22Rv1 (cell line): ENCODE data around the gene BOC.

ENCODE experiments used
- H3K27ac ChIP-seq: fragments of 450-650 bp; 2 replicates; pipeline ENCODE4 v1.5.1; 2017
- ZFX ChIP-seq: fragments of 450-650 bp; IDR thresholded peaks from 2 replicates; pipeline ENCODE4 v1.6.1; 2017; ENCODE audit warnings: antibody characterized with exemption, borderline replicate concordance
- TF ChIP-seq, protein P1 (sequence below): fragments of 450-650 bp; IDR thresholded peaks from 2 replicates; pipeline ENCODE4 v1.5.1; 2017; ENCODE audit warnings: mild to moderate bottlenecking

The BOC gene

DNA sequence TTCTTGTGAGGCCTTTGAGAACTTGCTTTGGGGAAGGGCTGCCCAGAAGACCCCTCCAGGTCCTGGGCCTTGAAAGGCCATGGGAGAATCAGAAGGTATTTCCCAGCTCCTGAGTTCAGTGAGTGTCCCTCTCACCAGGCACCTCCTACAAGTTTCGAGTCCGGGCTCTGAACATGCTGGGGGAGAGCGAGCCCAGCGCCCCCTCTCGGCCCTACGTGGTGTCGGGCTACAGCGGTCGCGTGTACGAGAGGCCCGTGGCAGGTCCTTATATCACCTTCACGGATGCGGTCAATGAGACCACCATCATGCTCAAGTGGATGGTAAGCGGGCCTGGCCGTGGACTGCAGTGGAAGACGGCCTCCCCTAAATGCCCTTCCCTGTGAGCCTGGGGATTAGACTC, 68.3 kb downstream of the BOC start:
- H3K27ac ChIP-seq = no peak overlapping the region
- TF ChIP-seq, protein P1, sequence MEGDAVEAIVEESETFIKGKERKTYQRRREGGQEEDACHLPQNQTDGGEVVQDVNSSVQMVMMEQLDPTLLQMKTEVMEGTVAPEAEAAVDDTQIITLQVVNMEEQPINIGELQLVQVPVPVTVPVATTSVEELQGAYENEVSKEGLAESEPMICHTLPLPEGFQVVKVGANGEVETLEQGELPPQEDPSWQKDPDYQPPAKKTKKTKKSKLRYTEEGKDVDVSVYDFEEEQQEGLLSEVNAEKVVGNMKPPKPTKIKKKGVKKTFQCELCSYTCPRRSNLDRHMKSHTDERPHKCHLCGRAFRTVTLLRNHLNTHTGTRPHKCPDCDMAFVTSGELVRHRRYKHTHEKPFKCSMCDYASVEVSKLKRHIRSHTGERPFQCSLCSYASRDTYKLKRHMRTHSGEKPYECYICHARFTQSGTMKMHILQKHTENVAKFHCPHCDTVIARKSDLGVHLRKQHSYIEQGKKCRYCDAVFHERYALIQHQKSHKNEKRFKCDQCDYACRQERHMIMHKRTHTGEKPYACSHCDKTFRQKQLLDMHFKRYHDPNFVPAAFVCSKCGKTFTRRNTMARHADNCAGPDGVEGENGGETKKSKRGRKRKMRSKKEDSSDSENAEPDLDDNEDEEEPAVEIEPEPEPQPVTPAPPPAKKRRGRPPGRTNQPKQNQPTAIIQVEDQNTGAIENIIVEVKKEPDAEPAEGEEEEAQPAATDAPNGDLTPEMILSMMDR = no peak
- TF ChIP-seq ZFX = no peak

DNA sequence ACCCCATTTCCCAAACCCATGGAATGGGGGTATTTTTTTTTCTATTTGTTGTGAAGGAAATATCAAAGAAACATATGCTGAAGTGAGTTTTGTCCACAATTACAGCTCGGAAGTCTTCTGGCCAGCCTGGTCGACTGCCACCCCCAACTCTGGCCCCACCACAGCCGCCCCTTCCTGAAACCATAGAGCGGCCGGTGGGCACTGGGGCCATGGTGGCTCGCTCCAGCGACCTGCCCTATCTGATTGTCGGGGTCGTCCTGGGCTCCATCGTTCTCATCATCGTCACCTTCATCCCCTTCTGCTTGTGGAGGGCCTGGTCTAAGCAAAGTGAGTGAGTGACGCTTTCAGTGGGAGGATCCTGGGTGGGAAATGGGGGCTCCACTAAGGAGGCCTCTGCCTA, 71.9 kb downstream of the BOC start:
- H3K27ac ChIP-seq = no peak overlapping the region
- no peak for TF ChIP-seq ZFX
- TF ChIP-seq, protein P1 = no peak

DNA sequence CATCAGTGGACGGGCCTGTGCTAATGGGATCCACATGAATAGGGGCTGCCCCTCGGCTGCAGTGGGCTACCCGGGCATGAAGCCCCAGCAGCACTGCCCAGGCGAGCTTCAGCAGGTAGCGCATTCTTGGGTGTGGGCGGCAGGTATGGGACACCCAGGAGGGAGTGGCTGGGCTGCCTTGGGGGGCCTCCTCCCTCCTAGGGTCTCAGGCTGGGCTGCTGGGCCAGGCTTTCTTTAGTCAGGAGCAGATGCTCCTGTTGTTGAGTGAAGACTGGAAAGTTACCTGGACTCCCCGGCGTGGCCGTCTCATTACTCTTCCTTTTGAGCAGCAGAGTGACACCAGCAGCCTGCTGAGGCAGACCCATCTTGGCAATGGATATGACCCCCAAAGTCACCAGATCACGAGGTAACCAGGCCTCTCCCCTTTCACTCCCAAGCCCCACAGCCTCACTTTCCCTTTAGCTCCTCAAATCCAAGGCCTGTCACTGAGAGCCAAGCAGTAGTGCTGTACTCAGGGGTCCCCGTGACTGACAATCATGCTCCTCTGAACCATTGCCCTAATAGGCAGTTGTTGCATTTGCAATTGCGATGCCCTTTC, 73.2 kb downstream of the BOC start:
- TF ChIP-seq ZFX = no peak
- TF ChIP-seq, protein P1 = no peak
- no peak overlapping the region for H3K27ac ChIP-seq

DNA sequence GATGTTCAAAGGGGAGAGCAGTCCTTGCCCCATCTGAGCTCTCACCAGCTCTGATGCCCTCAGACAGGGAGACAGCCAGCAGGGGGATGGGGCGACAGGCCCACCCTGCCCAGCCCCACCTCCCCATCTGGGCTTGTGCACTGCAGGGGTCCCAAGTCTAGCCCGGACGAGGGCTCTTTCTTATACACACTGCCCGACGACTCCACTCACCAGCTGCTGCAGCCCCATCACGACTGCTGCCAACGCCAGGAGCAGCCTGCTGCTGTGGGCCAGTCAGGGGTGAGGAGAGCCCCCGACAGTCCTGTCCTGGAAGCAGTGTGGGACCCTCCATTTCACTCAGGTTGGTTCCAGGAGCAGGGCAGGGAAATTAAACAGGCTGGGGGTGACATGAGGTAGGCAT, 73.9 kb downstream of the BOC start:
- H3K27ac ChIP-seq = no peak overlapping the region
- no peak for TF ChIP-seq ZFX

DNA sequence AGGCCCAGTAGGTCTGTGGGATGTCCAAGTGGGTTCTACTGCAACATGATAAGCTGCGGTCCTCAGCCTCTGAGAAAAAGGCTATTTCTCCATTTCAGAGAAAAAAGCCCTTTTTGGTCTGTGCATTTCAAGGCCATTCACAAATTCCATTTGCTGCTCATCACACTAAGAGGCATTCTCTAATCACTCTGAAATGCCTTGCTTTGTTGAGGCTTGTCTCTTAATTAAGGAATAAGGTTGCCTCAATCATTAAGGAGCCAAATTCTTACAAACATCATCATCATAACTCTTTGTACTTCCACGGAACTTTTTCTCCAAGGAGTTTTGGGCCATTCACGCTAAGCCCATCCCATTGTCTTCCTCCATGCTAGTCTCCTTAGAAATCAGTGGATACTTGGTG, 74.4 kb downstream of the BOC start:
- no peak for TF ChIP-seq ZFX
- TF ChIP-seq, protein P1 = no peak
- no peak overlapping the region for H3K27ac ChIP-seq

DNA sequence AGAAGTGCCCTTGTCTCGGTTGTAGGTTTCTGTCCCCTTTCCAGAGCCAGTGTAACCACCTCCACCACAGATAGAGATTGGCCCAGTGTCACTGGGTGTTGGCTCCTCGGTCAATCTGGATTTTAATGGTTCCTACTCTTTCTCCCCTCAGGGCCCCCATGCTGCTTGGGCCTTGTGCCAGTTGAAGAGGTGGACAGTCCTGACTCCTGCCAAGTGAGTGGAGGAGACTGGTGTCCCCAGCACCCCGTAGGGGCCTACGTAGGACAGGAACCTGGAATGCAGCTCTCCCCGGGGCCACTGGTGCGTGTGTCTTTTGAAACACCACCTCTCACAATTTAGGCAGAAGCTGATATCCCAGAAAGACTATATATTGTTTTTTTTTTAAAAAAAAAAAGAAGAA, 75.2 kb downstream of the BOC start:
- TF ChIP-seq ZFX = no peak
- TF ChIP-seq, protein P1 = no peak
- H3K27ac ChIP-seq = peak overlapping the region; percentile 56

DNA sequence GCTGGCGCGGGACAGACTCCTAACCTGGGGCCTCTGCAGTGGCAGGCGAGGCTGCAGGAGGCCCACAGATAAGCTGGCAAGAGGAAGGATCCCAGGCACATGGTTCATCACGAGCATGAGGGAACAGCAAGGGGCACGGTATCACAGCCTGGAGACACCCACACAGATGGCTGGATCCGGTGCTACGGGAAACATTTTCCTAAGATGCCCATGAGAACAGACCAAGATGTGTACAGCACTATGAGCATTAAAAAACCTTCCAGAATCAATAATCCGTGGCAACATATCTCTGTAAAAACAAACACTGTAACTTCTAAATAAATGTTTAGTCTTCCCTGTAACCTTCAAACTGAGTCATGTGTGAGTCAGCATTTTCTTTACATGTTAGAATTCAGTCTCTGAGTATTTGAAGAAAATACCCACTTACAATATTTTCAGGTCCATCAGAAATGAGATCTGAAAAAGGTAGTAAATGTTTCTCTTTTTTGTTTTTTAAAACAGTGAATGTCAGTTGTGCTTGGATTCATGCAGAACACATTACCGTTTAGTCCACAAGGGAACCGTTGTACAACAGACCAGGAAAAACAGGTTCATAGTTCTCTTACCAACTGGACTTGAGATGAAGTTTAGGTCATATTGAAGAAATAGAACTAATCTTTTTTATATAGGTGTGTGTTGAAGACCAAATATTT, 75.9 kb downstream of the BOC start:
- TF ChIP-seq, protein P1 = no peak
- no peak for TF ChIP-seq ZFX
- H3K27ac ChIP-seq = peak overlapping the region; percentile 56
